AG08395 (cell line): ENCODE data around the gene EDRF1.
"Not testable (repeated sequence)": the region's sequence is repeated elsewhere in the genome, so short reads cannot be mapped to it uniquely, and the experiment has no call there.

Experiments
- DNase-seq: peaks from one replicate; pipeline ENCODE4 v3.0.0; 2012; ENCODE audit warnings: mixed read lengths, low spot score

EDRF1 gene, protein sequence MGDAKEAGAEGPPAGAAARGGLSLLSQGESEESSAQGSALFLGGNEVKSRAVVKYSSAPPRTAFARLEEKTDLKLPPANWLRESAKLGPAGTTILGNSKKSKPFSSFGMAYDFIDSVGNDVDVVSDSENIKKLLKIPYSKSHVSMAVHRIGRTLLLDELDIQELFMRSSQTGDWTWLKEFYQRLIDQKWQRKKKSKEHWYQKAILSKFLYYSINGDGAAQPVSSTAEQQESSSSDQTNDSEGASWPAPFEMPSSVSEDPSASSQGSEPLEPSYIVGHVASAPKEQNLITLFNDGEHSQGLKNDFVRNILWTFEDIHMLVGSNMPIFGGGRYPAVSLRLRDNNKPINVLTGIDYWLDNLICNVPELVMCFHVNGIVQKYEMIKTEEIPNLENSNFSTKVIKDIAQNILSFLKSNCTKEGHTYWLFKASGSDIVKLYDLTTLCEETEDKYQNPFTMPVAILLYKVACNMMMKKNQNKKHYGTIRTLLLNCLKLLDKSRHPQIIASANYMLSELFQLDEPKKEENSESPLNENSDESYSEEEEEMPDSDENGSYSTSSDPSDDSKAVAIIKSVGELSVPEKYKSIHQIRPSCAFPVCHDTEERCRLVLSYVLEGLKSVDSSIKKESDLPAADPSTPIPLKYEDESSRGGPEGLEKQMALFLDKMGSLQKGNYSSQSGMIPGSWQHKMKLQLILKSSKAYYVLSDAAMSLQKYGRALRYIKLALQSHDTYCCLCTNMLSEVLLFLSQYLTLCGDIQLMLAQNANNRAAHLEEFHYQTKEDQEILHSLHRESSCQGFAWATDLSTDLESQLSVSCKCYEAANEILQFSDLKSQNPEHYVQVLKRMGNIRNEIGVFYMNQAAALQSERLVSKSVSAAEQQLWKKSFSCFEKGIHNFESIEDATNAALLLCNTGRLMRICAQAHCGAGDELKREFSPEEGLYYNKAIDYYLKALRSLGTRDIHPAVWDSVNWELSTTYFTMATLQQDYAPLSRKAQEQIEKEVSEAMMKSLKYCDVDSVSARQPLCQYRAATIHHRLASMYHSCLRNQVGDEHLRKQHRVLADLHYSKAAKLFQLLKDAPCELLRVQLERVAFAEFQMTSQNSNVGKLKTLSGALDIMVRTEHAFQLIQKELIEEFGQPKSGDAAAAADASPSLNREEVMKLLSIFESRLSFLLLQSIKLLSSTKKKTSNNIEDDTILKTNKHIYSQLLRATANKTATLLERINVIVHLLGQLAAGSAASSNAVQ

DNA sequence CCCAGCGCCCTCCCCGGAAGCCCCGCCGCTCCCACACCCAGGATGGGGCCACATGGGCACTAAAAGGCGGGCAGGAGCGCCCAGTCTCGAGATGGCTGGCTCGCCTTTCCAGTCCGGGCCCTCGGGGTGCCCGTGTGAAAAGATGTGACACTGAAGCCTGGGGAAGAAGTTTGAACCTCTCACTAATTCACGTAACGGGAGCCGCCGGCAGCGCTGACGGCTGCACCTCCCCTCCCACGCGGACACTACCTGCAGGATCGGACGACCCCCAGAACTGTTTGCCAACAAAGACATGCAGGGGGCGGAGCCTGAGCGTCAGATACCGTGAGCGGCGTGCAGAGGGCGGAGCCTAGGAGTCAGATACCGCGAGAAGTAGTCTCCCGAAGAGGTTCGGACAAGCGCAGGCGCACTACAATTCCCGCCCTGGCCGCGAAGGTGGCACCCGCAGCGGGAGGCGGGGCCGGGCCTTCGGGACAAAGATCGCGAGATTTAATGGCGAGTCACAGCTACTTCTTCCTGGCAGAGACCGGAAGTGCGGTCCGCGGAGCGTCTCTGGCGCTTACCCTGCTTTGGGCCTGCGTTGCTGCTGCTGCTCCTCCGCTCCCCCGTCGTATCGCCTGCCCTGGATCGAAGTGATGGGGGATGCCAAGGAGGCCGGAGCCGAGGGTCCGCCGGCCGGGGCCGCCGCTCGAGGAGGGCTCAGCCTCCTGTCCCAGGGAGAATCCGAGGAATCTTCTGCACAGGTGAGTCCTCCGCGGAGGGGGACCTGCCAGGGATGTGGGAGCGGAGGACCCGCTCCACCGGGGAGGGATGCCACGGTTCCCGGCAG, at the start of gene EDRF1:
EDRF1 (plus strand) TSS at position 537 of the 829 bp plus-strand sequence; CDS start at position 636, 99 bp downstream.
- DNase-seq: peak; percentile 99

DNA sequence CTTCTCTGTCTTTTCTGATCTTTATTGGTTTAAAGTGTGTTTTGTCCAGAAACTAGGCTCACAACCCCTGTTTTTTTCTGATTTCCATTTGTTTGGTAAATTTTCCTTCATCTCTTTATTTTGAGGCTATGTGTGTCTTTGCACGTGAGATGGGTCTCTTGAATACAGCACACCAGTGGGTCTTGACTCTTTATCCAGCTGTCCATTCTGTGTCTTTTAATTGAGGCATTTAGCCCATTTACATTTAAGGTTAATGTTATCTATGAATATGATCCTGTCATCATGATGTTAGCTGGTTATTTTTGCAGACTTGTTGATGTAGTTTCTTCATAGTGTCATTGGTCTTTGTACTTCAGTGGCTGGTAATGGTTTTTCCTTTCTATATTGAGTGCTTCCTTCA, 46.6 kb upstream of the EDRF1 start:
- no peak for DNase-seq

- DNase-seq: no peak
These were observed 40.1 kb upstream of the EDRF1 start for GRCh38 chr10:125679436-125679835.

- DNase-seq: no peak
These were observed 36.4 kb upstream of the EDRF1 start, which contains the start of gene TEX36 for GRCh38 chr10:125683063-125683462. Gene TEX36, minus strand, starts transcription at chr10:125683163. Its CDS starts 174 bp downstream, at chr10:125682989.

DNA sequence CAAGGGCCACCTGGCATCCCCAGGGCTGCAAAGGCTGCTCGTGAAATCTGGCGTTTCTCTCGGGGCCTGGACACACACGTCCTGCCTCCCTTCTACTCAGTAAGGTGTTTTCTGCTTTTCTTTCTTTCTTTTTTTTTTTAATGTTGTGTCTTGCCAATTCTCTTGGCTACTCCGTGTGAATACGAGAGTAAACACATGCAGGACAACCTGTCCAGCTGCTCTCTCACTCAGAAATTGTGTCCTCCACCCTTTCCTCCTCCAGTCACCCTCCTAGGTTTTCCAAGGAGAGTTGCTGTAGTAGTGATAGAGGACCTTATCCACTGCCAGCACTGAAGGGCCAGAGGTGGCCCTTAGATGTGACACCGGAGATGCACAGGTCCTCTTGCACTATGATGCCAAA, 35.7 kb upstream of the EDRF1 start:
- DNase-seq: no peak

DNA sequence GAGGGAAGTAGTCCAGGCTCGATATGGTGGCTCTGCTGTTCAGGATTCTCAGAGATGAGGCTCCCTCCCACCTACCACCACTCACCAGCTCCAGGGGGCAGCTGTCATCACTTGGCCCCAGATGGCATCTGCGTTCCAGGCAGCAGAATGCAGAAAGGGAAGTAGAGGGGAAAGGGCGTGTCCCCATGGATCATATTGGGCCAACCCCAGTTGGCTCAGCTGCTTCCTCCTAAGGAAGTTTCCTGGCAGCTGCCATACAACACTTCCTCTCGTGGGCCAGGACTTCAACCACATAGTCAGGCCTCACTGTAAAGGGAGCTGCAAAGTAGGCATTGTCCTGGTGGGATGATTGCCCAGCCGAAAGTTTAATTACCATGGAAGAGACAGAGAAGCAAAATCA, 34.9 kb upstream of the EDRF1 start:
- no peak for DNase-seq

- no peak for DNase-seq
These were observed 31.9 kb upstream of the EDRF1 start for GRCh38 chr10:125687507-125688185.

GRCh38 chr10:125689955-125690569, 29.4 kb upstream of the EDRF1 start:
- DNase-seq: no peak

DNA sequence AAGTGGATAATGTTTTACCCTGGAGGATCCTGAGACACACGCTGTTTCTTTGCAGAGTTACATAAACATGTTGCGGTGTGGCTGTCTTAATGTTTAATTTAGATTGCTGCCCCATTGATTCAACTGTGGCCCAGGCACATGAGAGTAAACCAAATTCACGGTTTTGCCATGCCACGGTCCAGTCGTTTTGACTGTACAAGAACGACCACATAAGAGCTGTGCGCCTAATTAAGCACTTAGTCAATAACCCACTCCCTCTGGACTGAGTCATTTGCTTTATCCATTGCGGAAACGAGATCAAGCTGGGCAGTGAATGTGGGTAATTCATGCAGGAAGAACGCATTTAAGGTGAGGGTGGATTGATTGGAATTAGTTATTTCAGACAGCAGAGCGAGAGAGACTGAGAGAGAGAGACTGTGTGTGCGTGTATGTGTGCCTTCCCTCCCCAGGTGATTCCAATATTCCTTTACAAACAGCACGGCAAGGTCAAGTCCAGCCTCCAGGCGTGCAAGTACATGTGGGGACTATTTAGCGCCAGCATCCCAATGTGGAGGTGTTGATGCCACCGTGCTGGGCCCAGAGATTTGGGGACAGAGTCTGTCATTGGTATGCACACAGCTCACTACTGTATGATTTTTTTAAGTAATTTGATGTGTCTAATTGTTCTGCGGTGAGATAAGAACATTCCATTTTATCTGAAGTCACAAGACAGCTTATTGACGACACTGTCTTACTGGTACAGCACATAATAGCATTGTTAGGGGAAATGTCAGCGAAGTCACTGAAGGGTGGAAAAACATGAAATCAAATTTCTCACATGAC, 28.1 kb upstream of the EDRF1 start:
- DNase-seq: no peak

DNA sequence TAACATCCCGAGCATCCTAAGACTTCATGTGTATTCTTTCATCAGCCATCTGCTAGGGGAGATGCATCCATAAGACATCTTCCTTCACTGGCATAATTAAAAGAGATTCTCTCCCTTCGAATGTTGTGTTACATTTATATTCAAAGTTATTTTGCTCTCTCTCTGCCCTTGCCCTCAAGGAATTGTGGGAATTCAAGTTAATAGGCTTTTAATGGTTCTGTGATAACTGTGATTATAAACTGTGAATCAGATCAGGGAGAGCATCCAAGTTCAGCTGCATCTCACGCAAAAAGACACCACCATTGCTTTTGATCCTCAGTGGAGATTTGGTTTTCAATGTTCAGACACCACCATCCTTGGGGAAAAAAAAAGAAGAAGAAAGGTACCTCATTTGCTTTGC, 27.3 kb upstream of the EDRF1 start:
- DNase-seq: peak; percentile 60

- peak; percentile 84 for DNase-seq
These were observed 26.6 kb upstream of the EDRF1 start for GRCh38 chr10:125692601-125693523.

GRCh38 chr10:125693524-125693847, 26.0 kb upstream of the EDRF1 start:
- no peak for DNase-seq

DNA sequence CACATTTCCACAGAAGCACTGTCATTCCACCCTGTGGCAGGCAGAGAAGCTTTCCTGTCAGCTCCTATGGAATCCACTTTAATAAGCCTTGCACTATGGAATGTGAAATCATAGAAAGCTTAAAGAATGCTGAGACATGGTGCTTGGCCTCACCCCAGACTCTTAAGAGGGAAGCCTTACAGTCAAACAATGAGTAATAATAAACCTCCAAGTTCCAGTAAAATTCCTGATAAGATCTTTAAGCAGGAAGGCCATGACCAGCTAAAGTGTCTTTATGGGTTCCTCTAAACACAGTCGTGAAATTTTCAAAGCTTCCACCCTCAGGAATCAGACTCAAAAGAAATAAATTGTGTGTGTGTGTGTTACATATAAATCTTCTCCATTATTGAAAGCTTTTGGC, 24.6 kb upstream of the EDRF1 start:
- DNase-seq: peak; percentile 83

GRCh38 chr10:125696884-125697283, 22.6 kb upstream of the EDRF1 start:
- DNase-seq: not testable (repeated sequence)

- no peak for DNase-seq
These were observed 21.0 kb upstream of the EDRF1 start for GRCh38 chr10:125698481-125698998.

- DNase-seq: no peak
These were observed 19.9 kb upstream of the EDRF1 start for GRCh38 chr10:125699562-125700143.

- DNase-seq: peak; percentile 35
These were observed 19.1 kb upstream of the EDRF1 start for GRCh38 chr10:125700355-125700911.
